ENCODE measurements around the gene CDKN1B.

GRCh38 chr12:12733118-12733517, 15.9 kb downstream of the CDKN1B start:
- TF ChIP-seq ZNF274 (IDR thresholded peaks at IDR 0.05; ENCODE audit: low read depth, low read length) (no peak), YY1 (IDR thresholded peaks at IDR 0.05; ENCODE audit: insufficient read depth, insufficient read length) (no peak), SUZ12 (IDR thresholded peaks at IDR 0.05; ENCODE audit: extremely low read depth, insufficient read depth, insufficient read length) (no peak)

All from NT2/D1 (cell line).